Subcutaneous abdominal adipose tissue (tissue), 5 donors: ENCODE measurements around the gene TMEM179.
A peak's percentile ranks its signal among the peaks of the same experiment; 100 is the strongest.
"Not testable (repeated sequence)": the region's sequence is repeated elsewhere in the genome, so short reads cannot be mapped to it uniquely, and the experiment has no call there.

Experiments used
- H3K27ac ChIP-seq: one replicate; pipeline ENCODE4 v1.7.0; 2013; ENCODE audit warnings: low read depth, mild to moderate bottlenecking, inconsistent platforms, low read length, moderate library complexity
- H3K27me3 ChIP-seq, 5 donors: one replicate each; pipeline ENCODE4 v1.7.0; 2013; ENCODE audit warnings: low read length in 5 of 5, inconsistent platforms in 1 of 5; ENCODE audit not compliant: control insufficient read depth in 5 of 5, insufficient read depth in 4 of 5
- H3K36me3 ChIP-seq, 5 donors: one replicate each; pipeline ENCODE4 v1.7.0; 2013; ENCODE audit warnings: low read length in 5 of 5; ENCODE audit not compliant: control insufficient read depth in 5 of 5, insufficient read depth in 5 of 5
- H3K4me1 ChIP-seq, 5 donors: one replicate each; pipeline ENCODE4 v1.7.0; 2013; ENCODE audit warnings: low read length in 5 of 5, mild to moderate bottlenecking in 3 of 5, moderate library complexity in 1 of 5; ENCODE audit not compliant: control insufficient read depth in 5 of 5, insufficient read depth in 5 of 5
- H3K4me3 ChIP-seq, 5 donors: one replicate each; pipeline ENCODE4 v1.7.0; 2013; ENCODE audit warnings: low read length in 5 of 5, low read depth in 1 of 5
- H3K9ac ChIP-seq, 5 donors: one replicate each; pipeline ENCODE4 v1.7.0; 2013; ENCODE audit warnings: low read length in 5 of 5, mild to moderate bottlenecking in 4 of 5, moderate library complexity in 3 of 5
- H3K9me3 ChIP-seq, 5 donors: one replicate each; pipeline ENCODE4 v1.7.0; 2013; ENCODE audit warnings: low read length in 5 of 5; ENCODE audit not compliant: control insufficient read depth in 5 of 5
- donor health status: healthy.
- donor health status: healthy.
- donor health status: healthy.
- donor health status: healthy.
- donor health status: healthy.

The TMEM179 gene

DNA sequence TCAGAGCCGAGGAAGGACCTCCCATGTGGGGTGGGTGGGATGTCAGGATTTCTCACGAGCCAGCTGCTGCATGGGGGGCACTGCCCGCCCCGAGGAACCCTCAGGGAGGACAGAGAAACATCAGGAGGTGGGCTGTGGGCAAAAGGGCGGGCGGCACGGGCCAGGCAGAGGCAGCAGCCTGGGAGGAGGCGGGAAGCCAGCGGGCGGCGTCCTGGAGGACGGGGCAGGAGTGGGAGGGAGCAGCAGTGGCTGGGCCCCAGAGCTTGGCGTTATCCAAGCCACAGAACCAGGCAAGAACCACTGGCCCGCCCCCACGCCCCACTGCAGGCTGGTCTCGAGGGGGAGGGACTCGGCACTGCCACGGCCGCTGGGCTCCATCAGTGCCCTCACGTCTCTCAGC lies 22.6 kb downstream of the TMEM179 start:
- H3K27me3 ChIP-seq, result peaks cover 0 to 3% (median 0%) of the 10 kb centered on the region in 5 donors
- peaks cover 0 to 5% (median 0%) of the 10 kb centered on the region in 5 donors for H3K36me3 ChIP-seq
- H3K4me3 ChIP-seq, result peak overlapping the region in 4 of 5 donors; percentile 43 to 75 (median 62)
- peak overlapping the region; percentile 79 for H3K27ac ChIP-seq
- H3K4me1 ChIP-seq, result peaks cover 11 to 100% (median 98%) of the 10 kb centered on the region in 5 donors
- H3K9me3 ChIP-seq, result no peaks in the 10 kb centered on the region
- peak overlapping the region in 2 of 5 donors; percentile 68 to 84 for H3K9ac ChIP-seq

DNA sequence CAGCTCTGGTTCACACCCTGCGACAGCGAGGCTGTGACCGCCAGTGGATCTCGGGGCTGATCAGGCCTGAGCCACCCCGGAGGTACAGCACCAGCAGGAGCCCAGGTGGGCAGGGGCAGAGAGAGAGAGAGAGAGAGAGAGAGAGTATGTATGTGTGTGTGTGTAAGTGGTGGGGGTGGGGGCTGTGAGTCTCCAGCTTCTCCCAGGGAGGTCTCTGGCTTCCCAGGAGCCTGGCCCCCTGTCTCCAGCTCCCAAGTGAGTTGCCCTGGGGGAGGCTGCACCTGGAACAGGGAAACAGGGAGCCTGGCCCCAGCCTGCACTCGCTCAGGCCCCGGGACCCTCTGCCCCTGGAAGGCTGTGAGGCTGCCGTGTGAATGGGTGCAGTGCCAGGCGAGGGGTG lies 23.1 kb downstream of the TMEM179 start:
- Histone ChIP-seq H3K27me3 (peaks cover 0 to 3% (median 0%) of the 10 kb centered on the region in 5 donors), H3K4me1 (peaks cover 15 to 100% (median 98%) of the 10 kb centered on the region in 5 donors), H3K9ac (peak overlapping the region in 3 of 5 donors; percentile 53 to 84 (median 68)), H3K4me3 (peak overlapping the region; percentile 43 to 75 (median 63)), H3K36me3 (peaks cover 0 to 5% (median 0%) of the 10 kb centered on the region in 5 donors), H3K9me3 (no peaks in the 10 kb centered on the region), H3K27ac (peak overlapping the region; percentile 79)

DNA sequence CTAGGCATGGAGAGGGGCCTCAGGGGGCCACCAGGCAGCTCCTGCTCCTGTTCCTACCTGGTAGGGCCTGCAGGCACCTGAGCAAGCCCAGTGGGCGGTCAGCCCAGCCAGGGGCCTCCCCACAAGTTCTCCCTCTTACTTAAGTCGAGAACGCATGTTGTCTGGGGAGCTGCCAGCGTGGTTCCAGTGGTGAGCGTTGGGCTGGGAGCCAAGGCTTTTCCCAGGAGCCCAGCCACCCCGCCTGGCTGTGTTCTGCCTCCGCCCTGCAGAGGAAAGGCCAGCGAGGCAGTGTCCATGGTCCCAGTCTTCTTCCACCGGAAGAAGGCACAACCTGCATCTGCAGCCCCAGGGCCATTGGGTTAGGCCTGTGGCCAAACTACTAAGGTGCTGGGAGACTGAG lies 23.6 kb downstream of the TMEM179 start:
- H3K36me3 ChIP-seq, result peaks cover 0 to 5% (median 0%) of the 10 kb centered on the region in 5 donors
- peaks cover 17 to 100% (median 95%) of the 10 kb centered on the region in 5 donors for H3K4me1 ChIP-seq
- H3K27me3 ChIP-seq, result peaks cover 0 to 3% (median 0%) of the 10 kb centered on the region in 5 donors
- H3K4me3 ChIP-seq, result peak overlapping the region; percentile 43 to 75 (median 63)
- no peaks in the 10 kb centered on the region for H3K9me3 ChIP-seq
- H3K9ac ChIP-seq, result peak overlapping the region in 2 of 5 donors; percentile 72 to 84
- H3K27ac ChIP-seq, result peak overlapping the region; percentile 79

DNA sequence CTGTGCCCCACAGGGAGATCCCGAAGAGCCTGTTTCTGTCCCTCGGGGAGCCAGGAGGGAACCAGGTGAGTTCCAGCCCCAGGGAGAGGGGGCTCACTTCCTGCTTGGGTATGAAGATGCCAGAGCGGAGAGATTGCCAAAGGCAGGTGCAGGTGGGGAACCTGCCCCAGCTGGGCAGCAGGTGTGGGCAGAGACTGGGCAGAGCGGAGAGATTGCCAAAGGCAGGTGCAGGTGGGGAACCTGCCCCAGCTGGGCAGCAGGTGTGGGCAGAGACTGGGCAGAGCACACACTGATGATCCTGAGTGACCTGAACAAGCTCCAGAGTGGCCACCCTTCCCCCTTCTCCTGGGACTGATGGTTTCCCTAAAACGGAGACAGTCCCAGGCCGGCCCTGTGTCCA lies 24.6 kb downstream of the TMEM179 start:
- Histone ChIP-seq H3K4me3 (peak overlapping the region; percentile 45 to 75 (median 63)), H3K9ac (peak overlapping the region in 3 of 5 donors; percentile 26 to 84 (median 72)), H3K27ac (peak overlapping the region; percentile 79), H3K4me1 (peaks cover 17 to 90% (median 86%) of the 10 kb centered on the region in 5 donors)
- H3K27me3 ChIP-seq, H3K36me3 ChIP-seq, H3K9me3 ChIP-seq: not testable (repeated sequence)

DNA sequence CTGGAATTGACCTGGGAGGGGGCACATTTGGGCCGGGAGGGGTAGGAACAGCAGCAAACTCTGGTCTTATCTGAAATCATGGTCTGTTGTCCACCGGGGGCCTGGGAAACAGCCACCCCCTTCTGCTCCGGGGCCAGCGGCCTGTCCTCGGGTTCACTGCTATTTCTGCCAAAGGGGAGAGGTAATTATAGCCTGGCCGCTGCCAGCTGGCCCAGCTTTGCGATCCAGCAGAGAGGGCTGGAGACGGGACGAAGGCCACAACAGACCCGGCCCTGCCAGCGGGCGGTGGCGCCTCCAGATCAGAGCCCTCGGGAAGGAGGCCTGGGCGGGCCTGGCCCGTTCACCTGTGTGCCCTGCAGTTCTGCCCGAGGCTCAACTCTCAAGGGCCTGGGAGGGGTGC lies 25.1 kb downstream of the TMEM179 start, which contains the start of gene C14orf180:
C14orf180 (plus strand) TSS at position 258 of the 400 bp plus-strand sequence. CDS start 6,667 bp downstream, outside the sequence.
- Histone ChIP-seq H3K4me3 (peak within 1 kb of the TSS; percentile 45 to 75 (median 63)), H3K9ac (peak within 1 kb of the TSS in 3 of 5 donors; percentile 53 to 84 (median 72)), H3K27me3 (peaks cover 0 to 3% (median 0%) of the 10 kb centered on the region in 5 donors), H3K9me3 (no peaks in the 10 kb centered on the region), H3K36me3 (peaks cover 0 to 5% (median 0%) of the 10 kb centered on the region in 5 donors), H3K27ac (peak within 1 kb of the TSS; percentile 79), H3K4me1 (peaks cover 17 to 86% (median 82%) of the 10 kb centered on the region in 5 donors)

DNA sequence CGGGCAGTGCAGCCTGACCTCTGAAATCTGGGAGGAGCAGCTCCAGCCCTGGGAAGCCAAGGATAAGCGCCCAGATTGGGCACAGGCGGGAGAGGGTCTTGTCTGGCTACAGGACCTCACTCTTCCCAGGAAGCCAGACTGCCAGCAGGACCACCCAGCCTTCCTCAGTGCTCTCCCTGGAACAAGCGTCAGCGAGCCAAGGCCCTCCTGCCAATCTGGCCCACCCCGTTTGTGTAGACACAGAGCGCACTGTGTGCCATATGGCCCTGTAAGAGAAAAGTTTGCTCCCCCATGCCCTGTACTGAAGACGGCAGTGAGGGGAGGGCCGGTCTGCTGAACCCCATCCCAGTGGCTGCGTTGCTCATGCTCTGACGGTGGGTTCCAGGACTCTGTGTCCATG lies 26.3 kb downstream of the TMEM179 start:
- peak overlapping the region in 1 of 5 donors; percentile 84 for H3K9ac ChIP-seq
- no peaks in the 10 kb centered on the region for H3K9me3 ChIP-seq
- peak overlapping the region; percentile 79 for H3K27ac ChIP-seq
- peaks cover 14 to 84% (median 76%) of the 10 kb centered on the region in 5 donors for H3K4me1 ChIP-seq
- no peaks in the 10 kb centered on the region for H3K36me3 ChIP-seq
- no peaks in the 10 kb centered on the region for H3K27me3 ChIP-seq
- H3K4me3 ChIP-seq, result no peak overlapping the region

DNA sequence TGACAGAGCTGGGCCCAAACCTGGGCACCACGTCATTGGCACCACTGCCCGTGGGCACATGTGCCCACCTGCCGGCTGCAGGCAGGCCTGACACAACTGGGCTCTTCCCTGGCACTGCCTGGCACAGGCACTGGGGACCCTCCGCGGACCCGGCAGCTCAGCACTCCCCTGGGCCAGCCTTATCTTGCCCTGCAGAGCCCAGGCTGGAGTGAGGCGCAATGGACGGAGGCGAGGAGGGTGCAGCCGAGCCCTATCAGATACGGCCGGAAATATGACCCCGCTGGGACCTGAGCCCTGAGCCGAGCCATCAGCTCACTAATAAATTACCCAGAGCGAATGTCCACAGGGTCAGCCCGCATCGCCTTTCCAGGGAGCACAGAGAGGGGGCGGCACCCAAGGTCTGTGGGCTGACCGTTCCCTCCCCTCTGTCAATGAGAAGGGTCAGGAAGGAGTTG lies 26.7 kb downstream of the TMEM179 start:
- Histone ChIP-seq H3K4me3 (no peak overlapping the region), H3K9me3 (no peaks in the 10 kb centered on the region), H3K36me3 (no peaks in the 10 kb centered on the region), H3K27ac (peak overlapping the region; percentile 79), H3K27me3 (no peaks in the 10 kb centered on the region), H3K4me1 (peaks cover 11 to 80% (median 71%) of the 10 kb centered on the region in 5 donors), H3K9ac (peak overlapping the region in 1 of 5 donors; percentile 22)

DNA sequence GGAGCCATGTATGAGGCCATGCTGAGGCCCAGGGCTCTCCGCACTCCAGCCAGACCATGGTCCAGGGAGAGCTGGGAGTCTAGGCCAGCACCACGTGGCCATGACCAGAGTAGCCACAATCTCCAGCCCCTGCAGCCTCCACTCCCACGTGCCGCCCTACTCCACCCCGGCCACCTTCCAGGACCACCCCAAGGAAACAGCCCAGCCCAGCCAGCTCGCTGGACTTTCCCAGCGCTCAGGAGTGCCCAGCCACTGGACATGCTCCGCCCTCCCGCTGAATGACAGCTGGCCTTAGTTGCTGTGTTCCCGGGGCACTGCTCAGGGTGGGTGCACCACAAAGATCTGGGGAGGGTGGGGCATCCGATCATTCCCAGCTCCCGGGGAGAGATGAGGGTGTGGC lies 27.1 kb downstream of the TMEM179 start:
- Histone ChIP-seq H3K9ac (no peak overlapping the region), H3K27me3 (no peaks in the 10 kb centered on the region), H3K36me3 (no peaks in the 10 kb centered on the region), H3K4me1 (peaks cover 11 to 77% (median 67%) of the 10 kb centered on the region in 5 donors), H3K4me3 (no peak overlapping the region), H3K27ac (peak overlapping the region; percentile 79), H3K9me3 (no peaks in the 10 kb centered on the region)

DNA sequence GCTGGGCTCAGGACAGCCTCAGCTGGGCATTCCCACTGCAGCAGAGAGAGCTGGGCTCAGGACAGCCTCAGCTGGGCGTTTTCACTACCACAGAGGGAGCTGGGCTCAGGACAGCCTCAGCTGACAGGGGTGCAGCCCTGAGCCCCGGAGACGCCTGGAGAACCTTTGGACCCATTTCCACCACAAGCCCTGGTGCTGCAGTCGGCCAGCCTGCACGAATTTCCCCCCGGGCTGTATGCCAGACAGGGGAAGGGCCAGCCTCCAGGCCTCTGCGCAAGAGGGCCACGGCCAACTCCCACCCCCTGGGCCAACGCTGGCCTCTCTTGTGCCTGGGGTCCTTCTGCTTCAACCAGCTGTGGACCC lies 27.6 kb downstream of the TMEM179 start:
- Histone ChIP-seq H3K27ac (peak overlapping the region; percentile 79), H3K4me3 (no peak overlapping the region), H3K9ac (no peak overlapping the region), H3K9me3 (no peaks in the 10 kb centered on the region), H3K4me1 (peaks cover 11 to 77% (median 67%) of the 10 kb centered on the region in 5 donors), H3K27me3 (no peaks in the 10 kb centered on the region), H3K36me3 (no peaks in the 10 kb centered on the region)

DNA sequence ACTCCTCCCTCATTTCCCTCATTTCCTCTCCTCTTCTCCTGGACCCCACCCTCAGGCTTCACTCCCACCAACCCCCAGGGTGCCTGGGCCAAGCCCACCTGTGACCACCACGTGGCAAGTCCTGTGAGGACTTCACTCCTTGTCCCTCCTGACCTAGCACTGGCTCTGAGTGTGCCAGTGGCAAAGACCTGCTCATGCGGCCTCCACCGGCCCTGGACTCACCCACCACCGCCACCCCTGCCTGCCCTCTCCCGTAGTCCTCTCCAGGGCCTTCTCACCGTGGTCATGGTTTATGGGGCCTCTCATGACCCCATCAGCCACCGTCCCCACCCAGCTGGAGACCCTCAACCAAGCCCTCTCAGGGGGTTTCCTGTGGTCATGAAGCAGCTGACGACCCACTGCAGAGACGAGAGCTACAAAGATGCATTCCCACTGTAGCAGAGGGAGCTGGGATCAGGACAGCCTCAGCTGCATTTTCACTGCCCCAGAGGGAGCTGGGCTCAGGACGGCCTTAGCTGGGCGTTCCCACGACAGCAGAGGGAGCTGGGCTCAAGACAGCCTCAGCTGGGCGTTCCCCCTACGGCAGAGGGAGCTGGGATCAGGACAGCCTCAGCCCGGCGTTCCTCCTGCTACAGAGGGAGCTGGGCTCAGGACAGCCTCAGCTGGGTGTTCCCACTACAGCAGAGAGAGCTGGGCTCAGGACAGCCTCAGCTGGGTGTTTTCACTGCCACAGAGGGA lies 28.2 kb downstream of the TMEM179 start:
- peaks cover 11 to 77% (median 68%) of the 10 kb centered on the region in 5 donors for H3K4me1 ChIP-seq
- H3K27me3 ChIP-seq, result no peaks in the 10 kb centered on the region
- peak overlapping the region; percentile 79 for H3K27ac ChIP-seq

More for the DNA sequence above, 28.2 kb downstream of the TMEM179 start:
- no peaks in the 10 kb centered on the region for H3K36me3 ChIP-seq
- no peak overlapping the region for H3K9ac ChIP-seq
- H3K4me3 ChIP-seq, result no peak overlapping the region
- no peaks in the 10 kb centered on the region for H3K9me3 ChIP-seq
